HepG2 (cell line): Measurements from ENCODE around the gene TICAM2. TPM values are rescaled to one million over a fixed set of nuclear protein-coding genes. Genes with fewer than 3 reads are reported as not detected.

Source experiments
- ATAC-seq: fragments of 200-7000 bp; cut with Tn5 transposase; 3 replicates; pipeline ENCODE4 v1.9.1; 2020; ENCODE audit warnings: mild to moderate bottlenecking, moderate library complexity
- BruUV-seq: library from RNA; stranded (reverse); fragments of 400-500 nt; replicated peaks from 2 replicates; lab custom pipeline; 2021; lab: Mats Ljungman, UMichigan
- CTCF ChIA-PET: fragments of 300-600 bp; formaldehyde crosslinking; extraction: SDS; loops from one replicate; lab custom pipeline; 2021; ENCODE audit warnings: low total read pairs, inconsistent platforms, low intra/inter-chr PET ratio; lab: Yijun Ruan, JAX
- POLR2A ChIA-PET: fragments of 350-600 bp; sonication (Branson Sonifier 250); formaldehyde crosslinking; loops from one replicate; lab custom pipeline; 2020; ENCODE audit warnings: antibody characterized with exemption, inconsistent platforms; lab: Yijun Ruan, JAX
- DNase-seq: peaks from one replicate; pipeline ENCODE4 v3.0.0-alpha.2; 2015; ENCODE audit warnings: low spot score
- FAIRE-seq: peaks from 3 replicates; lab custom pipeline; 2011; peaks lifted over from hg19 to GRCh38; lab: Jason Lieb, UNC
- H2AFZ ChIP-seq: one replicate; pipeline ENCODE4 v1.6.1; 2011; ENCODE audit warnings: low read length, inconsistent platforms
- H3K27ac ChIP-seq: fragments of 300-600 bp; 3 replicates; pipeline ENCODE4 v1.8.0; 2011; ENCODE audit warnings: mixed run types, mild to moderate bottlenecking, mixed read lengths, low read length, inconsistent platforms; ENCODE audit not compliant: insufficient read depth; ENCODE audit errors: extremely low read length
- H3K27me3 ChIP-seq, 2 experiments: fragments of 200-600 bp in 1 of 2; 2 replicates in 1 of 2; 3 replicates in 1 of 2; pipeline versions ENCODE4 v1.6.0 to v1.8.0; 2011; ENCODE audit warnings: low read length in 2 of 2, mild to moderate bottlenecking in 2 of 2, moderate library complexity in 2 of 2, inconsistent platforms in 1 of 2; ENCODE audit not compliant: insufficient read depth in 2 of 2, control insufficient read depth in 1 of 2
- H3K36me3 ChIP-seq, 2 experiments: fragments of 200-600 bp in 1 of 2; replicated peaks in 1 of 2; 2 replicates in 1 of 2; 3 replicates in 1 of 2; pipeline versions ENCODE4 v1.5.1 to v1.8.0; 2011; ENCODE audit warnings: low read length in 2 of 2, inconsistent platforms in 1 of 2; ENCODE audit not compliant: insufficient read depth in 2 of 2, control insufficient read depth in 1 of 2
- H3K4me1 ChIP-seq: 2 replicates; pipeline ENCODE4 v1.5.1; 2012; ENCODE audit warnings: low read length, inconsistent platforms; ENCODE audit not compliant: insufficient read depth
- H3K4me2 ChIP-seq: 2 replicates; pipeline ENCODE4 v1.6.0; 2011; ENCODE audit warnings: low read depth, low read length, inconsistent platforms
- H3K4me3 ChIP-seq, 3 experiments: fragments of 200-600 bp in 1 of 3; sonication (generic), shearing (Covaris generic) in 1 of 3; replicated peaks in 1 of 3; 2 replicates each; pipeline ENCODE4 v1.5.1; 2011 to 2016; ENCODE audit warnings: low read length in 3 of 3, inconsistent platforms in 2 of 3, low read depth in 2 of 3, mild to moderate bottlenecking in 2 of 3, control low read depth in 1 of 3, mixed read lengths in 1 of 3; ENCODE audit not compliant: insufficient read depth in 1 of 3
- H3K79me2 ChIP-seq: one replicate; pipeline ENCODE4 v1.6.1; 2011; ENCODE audit warnings: low read length, inconsistent platforms; ENCODE audit not compliant: insufficient read depth
- H3K9ac ChIP-seq: 2 replicates; pipeline ENCODE4 v1.6.0; 2011; ENCODE audit warnings: mild to moderate bottlenecking, low read depth, low read length, inconsistent platforms; ENCODE audit not compliant: insufficient read depth
- H3K9me3 ChIP-seq: 2 replicates; pipeline ENCODE4 v1.5.1; 2012; ENCODE audit warnings: mild to moderate bottlenecking, low read length
- H4K20me1 ChIP-seq: 2 replicates; pipeline ENCODE4 v1.6.0; 2011; ENCODE audit warnings: inconsistent platforms, mild to moderate bottlenecking, low read length, moderate library complexity; ENCODE audit not compliant: insufficient read depth
- CREB1 ChIP-seq, 2 experiments: fragments of 450-650 bp in 1 of 2; IDR thresholded peaks; 2 replicates each; pipeline ENCODE4 v1.6.1; 2016 to 2017; ENCODE audit warnings: control low read depth in 1 of 2, mild to moderate bottlenecking in 1 of 2, missing compliant biosample characterization in 1 of 2, missing genetic modification characterization in 1 of 2
- GFI1 ChIP-seq: sonication (generic); formaldehyde crosslinking; IDR thresholded peaks from 2 replicates; pipeline ENCODE4 v1.5.0; 2020; ENCODE audit warnings: missing genetic modification reagents, mild to moderate bottlenecking, borderline replicate concordance
- HOXA7 ChIP-seq: sonication (generic); formaldehyde crosslinking; IDR thresholded peaks from 2 replicates; pipeline ENCODE4 v1.8.1; 2022; ENCODE audit warnings: mild to moderate bottlenecking, missing genetic modification reagents, moderate library complexity
- KDM6A ChIP-seq: IDR thresholded peaks from 2 replicates; pipeline ENCODE4 v1.6.1; 2016; ENCODE audit warnings: low read depth
- NR2C2 ChIP-seq: sonication (generic); formaldehyde crosslinking; IDR thresholded peaks from 2 replicates; pipeline ENCODE4 v1.4.0; 2020; ENCODE audit warnings: missing genetic modification reagents, mild to moderate bottlenecking, moderate library complexity, borderline replicate concordance
- PAX8 ChIP-seq: sonication (generic); formaldehyde crosslinking; IDR thresholded peaks from 2 replicates; pipeline ENCODE4 v1.8.0; 2022; ENCODE audit warnings: mild to moderate bottlenecking, missing genetic modification reagents, borderline replicate concordance
- RFX5 ChIP-seq: IDR thresholded peaks from 2 replicates; pipeline ENCODE4 v1.6.1; 2011; ENCODE audit warnings: low read depth, low read length, improper control_type of control experiment
- SIX1 ChIP-seq: sonication (generic); formaldehyde crosslinking; IDR thresholded peaks from 2 replicates; pipeline ENCODE4 v1.4.0; 2020; ENCODE audit warnings: missing genetic modification reagents, borderline replicate concordance
- SPEN ChIP-seq: sonication (generic); formaldehyde crosslinking; IDR thresholded peaks from 2 replicates; pipeline ENCODE4 v1.5.1; 2020; ENCODE audit warnings: low read depth, mild to moderate bottlenecking, missing genetic modification reagents
- TBL1XR1 ChIP-seq: fragments of 150-350 bp; IDR thresholded peaks from 2 replicates; pipeline ENCODE4 v1.6.1; 2014; ENCODE audit warnings: borderline replicate concordance, low read length; ENCODE audit not compliant: partially characterized antibody
- U2AF1 ChIP-seq: fragments of 200-400 bp; formaldehyde crosslinking; optimal IDR thresholded peaks from 2 replicates; pipeline ENCODE3; 2017; ENCODE audit warnings: mild to moderate bottlenecking, low read depth, low read length
- ZNF263 ChIP-seq: sonication (generic); formaldehyde crosslinking; IDR thresholded peaks from 2 replicates; pipeline ENCODE4 v1.4.0; 2020; ENCODE audit warnings: missing genetic modification reagents
- ZNF264 ChIP-seq: sonication (generic); formaldehyde crosslinking; IDR thresholded peaks from 2 replicates; pipeline ENCODE4 v1.4.0; 2020; ENCODE audit warnings: missing genetic modification reagents
- ZNF550 ChIP-seq: sonication (generic); formaldehyde crosslinking; IDR thresholded peaks from 2 replicates; pipeline ENCODE4 v1.4.0; 2020; ENCODE audit warnings: mild to moderate bottlenecking, missing genetic modification reagents, borderline replicate concordance
- ZNF7 ChIP-seq: IDR thresholded peaks from 2 replicates; pipeline ENCODE4 v1.6.1; 2016; ENCODE audit warnings: missing biosample characterization, missing genetic modification reagents
- ZNF891 ChIP-seq: sonication (generic); formaldehyde crosslinking; IDR thresholded peaks from 2 replicates; pipeline ENCODE4 v1.5.0; 2020; ENCODE audit warnings: mild to moderate bottlenecking, missing genetic modification reagents
- ZSCAN20 ChIP-seq: sonication (generic); formaldehyde crosslinking; IDR thresholded peaks from 2 replicates; pipeline ENCODE4 v1.4.0; 2020; ENCODE audit warnings: missing genetic modification reagents, mild to moderate bottlenecking, borderline replicate concordance
- WGBS: methylation state at CpG from one replicate; pipeline ENCODE4 v1.1.6; 2017; ENCODE audit warnings: low lambda C conversion rate; 5-methylcytosine and 5-hydroxymethylcytosine counted together
- in situ Hi-C: cut with HindIII; loops from 2 replicates; pipeline ENCODE4 v1.10.0; 2017; ENCODE audit warnings: low pct_unique_long_range_greater_than_20kb; ENCODE audit not compliant: extremely low pct_ligation_motif_present
- intact Hi-C: fragments of 100-400 bp; cut with micrococcal nuclease; formaldehyde crosslinking; loops from one replicate; pipeline ENCODE4 v1.10.0; 2022; ENCODE audit not compliant: unreplicated experiment
- polyA plus RNA-seq, 8 experiments: library from polyadenylated mRNA; depleted of rRNA in 3 of 8; stranded (reverse) in 7 of 8; unstranded in 1 of 8; fragments of >200 nt; fragmentation: Illumina TruSeq in 4 of 8; extraction: Trizol in 4 of 8; gene quantifications; 2 replicates each; pipeline versions ENCODE4 v1.2.1 to v1.2.3, GENCODE V29; 2011 to 2016; ENCODE audit warnings: low read depth in 4 of 8, missing spikeins in 1 of 8, mixed read lengths in 1 of 8; ENCODE audit not compliant: insufficient read depth in 1 of 8
- total RNA-seq, 5 experiments: library from RNA; depleted of rRNA; stranded (reverse); fragments of >200 nt; fragmentation: Illumina TruSeq; extraction: Trizol; gene quantifications; 2 replicates each; pipeline ENCODE4 v1.2.3, GENCODE V29; 2016; ENCODE audit warnings: low read depth in 1 of 5
- TF ChIP-seq, protein P1 (sequence below): sonication (generic); formaldehyde crosslinking; IDR thresholded peaks from 2 replicates; pipeline ENCODE4 v1.4.0; 2020; ENCODE audit warnings: missing genetic modification reagents

The TICAM2 gene
- total and polyA plus RNA-seq, 2 of the 13 experiments (the other 11 are each of a cell fraction or from before 2014, with no cell fraction given) = 0.04 TPM; not detected in 1

DNA sequence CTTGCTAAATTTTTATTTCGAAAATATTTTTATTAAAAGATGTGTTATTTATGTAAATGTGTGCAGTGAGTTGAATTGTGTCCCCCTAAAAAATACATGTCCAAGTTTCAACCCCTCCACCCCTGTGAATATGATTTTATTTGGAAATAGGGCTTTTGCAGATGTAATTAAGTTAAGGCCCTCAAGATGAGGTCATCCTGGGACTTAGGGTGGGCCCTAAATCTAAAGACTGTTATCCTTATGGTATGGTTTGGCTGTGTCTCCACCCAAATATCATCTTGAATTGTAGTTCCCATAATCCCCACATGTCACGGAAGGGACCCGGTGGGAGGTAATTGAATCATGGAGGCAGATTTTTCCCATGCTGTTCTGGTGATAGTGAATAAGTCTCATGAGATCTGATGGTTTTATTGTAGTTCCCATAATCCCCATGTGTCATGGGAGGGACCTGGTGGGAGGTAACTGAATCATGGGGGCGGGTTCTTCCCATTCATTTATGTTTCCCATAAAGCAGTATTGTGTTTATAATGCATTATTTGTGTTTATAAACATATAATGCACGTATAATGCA lies 25.1 kb upstream of the TICAM2 start:
- Histone ChIP-seq H3K4me2 (no peak overlapping the region), H3K36me3 (no peaks in the 10 kb centered on the region; a peak in 2 of 5 replicates), H3K27me3 (no peaks in the 10 kb centered on the region; a peak in 1 of 5 replicates), H3K79me2 (peaks cover 39% of the 10 kb centered on the region), H2AFZ (no peak overlapping the region), H3K4me3 (no peak overlapping the region), H3K9ac (no peak overlapping the region), H3K9me3 (no peaks in the 10 kb centered on the region), H4K20me1 (peaks cover 13% of the 10 kb centered on the region), H3K4me1 (peaks cover 24% of the 10 kb centered on the region), H3K27ac (no peak overlapping the region)
- WGBS = 84% methylated on average over 5 of the region's 5 CpGs
- intact Hi-C loops (loop anchor here (2.0 to 5.0 kb wide), 2 partner anchors 203 to 460 kb away; partner anchors contain the start of gene COMMD10), in situ Hi-C loops (no loop called here)
- TF ChIP-seq TBL1XR1 (no peak), PAX8 (no peak), CREB1 (IDR thresholded peaks at IDR 0.05) (no peak), CREB1 (CRISPR knock-in tag; IDR thresholded peaks at IDR 0.05) (no peak), U2AF1 (no peak), SPEN (no peak), KDM6A (CRISPR knock-in tag) (no peak), ZNF891 (CRISPR knock-in tag) (no peak), ZNF7 (CRISPR knock-in tag) (no peak), SIX1 (CRISPR knock-in tag) (no peak), RFX5 (no peak), GFI1 (CRISPR knock-in tag) (no peak), ZNF550 (CRISPR knock-in tag) (no peak), HOXA7 (CRISPR knock-in tag) (no peak), ZNF264 (CRISPR knock-in tag) (no peak), ZSCAN20 (CRISPR knock-in tag) (no peak), NR2C2 (CRISPR knock-in tag) (no peak), ZNF263 (CRISPR knock-in tag) (no peak)
- TF ChIP-seq, protein P1, sequence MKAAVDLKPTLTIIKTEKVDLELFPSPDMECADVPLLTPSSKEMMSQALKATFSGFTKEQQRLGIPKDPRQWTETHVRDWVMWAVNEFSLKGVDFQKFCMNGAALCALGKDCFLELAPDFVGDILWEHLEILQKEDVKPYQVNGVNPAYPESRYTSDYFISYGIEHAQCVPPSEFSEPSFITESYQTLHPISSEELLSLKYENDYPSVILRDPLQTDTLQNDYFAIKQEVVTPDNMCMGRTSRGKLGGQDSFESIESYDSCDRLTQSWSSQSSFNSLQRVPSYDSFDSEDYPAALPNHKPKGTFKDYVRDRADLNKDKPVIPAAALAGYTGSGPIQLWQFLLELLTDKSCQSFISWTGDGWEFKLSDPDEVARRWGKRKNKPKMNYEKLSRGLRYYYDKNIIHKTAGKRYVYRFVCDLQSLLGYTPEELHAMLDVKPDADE (CRISPR knock-in tag) = no peak
- FAIRE-seq = no peak
- ChIA-PET CTCF (no interaction called here), POLR2A (no interaction called here)
- no peak for ATAC-seq
- no TSS peak for BruUV-seq
- no peak for DNase-seq
